HG02798 (cell line): ENCODE data around the gene PHPT1.
"Not testable (repeated sequence)": the region's sequence is repeated elsewhere in the genome, so short reads cannot be mapped to it uniquely, and the experiment has no call there.

Experiments used
- ATAC-seq: cut with Tn5 transposase; IDR thresholded peaks from one replicate; pipeline ENCODE4 v1.9.1; 2021; ENCODE audit warnings: mild to moderate bottlenecking; ENCODE audit not compliant: unreplicated experiment, poor library complexity

The PHPT1 gene

GRCh38 chr9:136821826-136822544, 27.2 kb upstream of the PHPT1 start:
- no peak for ATAC-seq

- no peak for ATAC-seq
These were observed 25.8 kb upstream of the PHPT1 start for GRCh38 chr9:136823136-136824046.

- no peak for ATAC-seq
These were observed 24.5 kb upstream of the PHPT1 start for GRCh38 chr9:136824496-136825225.

- ATAC-seq: no peak
These were observed 23.7 kb upstream of the PHPT1 start for GRCh38 chr9:136825295-136826187.

GRCh38 chr9:136826188-136826541, 23.0 kb upstream of the PHPT1 start:
- ATAC-seq: no peak

- no peak for ATAC-seq
These were observed 22.3 kb upstream of the PHPT1 start for GRCh38 chr9:136826703-136827582.

GRCh38 chr9:136827794-136828473, 21.3 kb upstream of the PHPT1 start:
- no peak for ATAC-seq

GRCh38 chr9:136828474-136829140, 20.6 kb upstream of the PHPT1 start:
- no peak for ATAC-seq

GRCh38 chr9:136829412-136829811, 19.8 kb upstream of the PHPT1 start:
- no peak for ATAC-seq

GRCh38 chr9:136829981-136830885, 19.0 kb upstream of the PHPT1 start:
- ATAC-seq: no peak

GRCh38 chr9:136831002-136831719, 18.0 kb upstream of the PHPT1 start:
- ATAC-seq: no peak

GRCh38 chr9:136831720-136832104, 17.5 kb upstream of the PHPT1 start:
- ATAC-seq: no peak

GRCh38 chr9:136832581-136832980, 16.6 kb upstream of the PHPT1 start:
- no peak for ATAC-seq

GRCh38 chr9:136833381-136834048, 15.7 kb upstream of the PHPT1 start:
- ATAC-seq: not testable (repeated sequence)

- ATAC-seq: no peak
These were observed 13.9 kb upstream of the PHPT1 start for GRCh38 chr9:136835162-136835931.
